Measurements from ENCODE around the gene KLHL29. TPM values are rescaled to one million over a fixed set of nuclear protein-coding genes. Genes with fewer than 3 reads are reported as not detected.

The KLHL29 gene
- total RNA-seq, 1 experiment from 2014 or later, result 16.7 TPM

DNA sequence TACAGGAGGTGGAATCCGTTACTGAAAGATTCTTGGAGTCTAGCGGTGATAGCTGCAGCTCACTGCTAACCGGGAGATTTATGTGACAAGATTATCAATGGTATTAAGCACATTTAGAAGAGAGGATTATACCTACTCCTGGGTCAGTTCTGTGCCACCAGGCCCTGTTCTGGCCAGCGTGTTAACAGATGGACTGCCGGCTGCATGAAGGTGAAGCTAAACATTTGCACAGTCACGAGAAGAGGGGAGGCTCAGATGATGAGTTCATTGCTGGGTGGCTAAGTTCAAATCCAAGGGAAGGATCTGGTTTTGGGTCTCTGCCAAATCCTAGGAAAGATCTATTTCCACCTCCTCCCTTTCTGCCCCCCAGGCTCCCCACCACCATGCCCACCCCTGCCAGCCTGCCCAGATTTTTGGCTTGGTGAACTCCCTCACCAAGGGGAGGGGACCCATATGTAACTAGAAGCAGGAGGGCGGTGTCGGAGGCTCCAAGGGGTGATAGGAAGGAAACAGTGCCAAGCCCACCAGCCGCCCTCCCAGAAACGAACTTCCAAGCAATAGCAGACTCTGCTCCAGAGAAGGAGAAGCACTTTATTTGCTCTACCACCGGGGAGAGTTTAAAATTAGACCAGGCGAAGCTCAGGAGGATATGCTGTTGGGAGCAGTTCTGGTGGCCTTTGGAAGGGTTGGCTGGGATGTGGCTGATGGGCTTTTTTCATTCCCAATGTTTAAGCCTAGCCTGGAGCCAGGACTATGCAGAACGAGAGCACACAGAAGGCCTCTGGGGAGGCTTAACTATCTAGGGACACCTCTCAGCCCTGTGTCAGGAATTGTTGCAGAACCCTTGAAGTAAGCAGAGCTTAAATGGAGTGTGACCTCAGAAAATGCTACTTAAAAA lies 200.5 kb downstream of the KLHL29 start:
- no TSS peak for BruUV-seq (replicated peaks)
- no peak for TF ChIP-seq SIN3A (IDR thresholded peaks at IDR 0.05; ENCODE audit: low read depth)
- TF ChIP-seq CBX3 (IDR thresholded peaks at IDR 0.05; ENCODE audit: low read depth), result no peak
- no peak for TF ChIP-seq FOSL1 (IDR thresholded peaks at IDR 0.05; ENCODE audit: low read depth)
- TF ChIP-seq, protein P1, sequence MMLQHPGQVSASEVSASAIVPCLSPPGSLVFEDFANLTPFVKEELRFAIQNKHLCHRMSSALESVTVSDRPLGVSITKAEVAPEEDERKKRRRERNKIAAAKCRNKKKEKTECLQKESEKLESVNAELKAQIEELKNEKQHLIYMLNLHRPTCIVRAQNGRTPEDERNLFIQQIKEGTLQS (IDR thresholded peaks at IDR 0.05), result no peak
- no peak for TF ChIP-seq SP1 (IDR thresholded peaks at IDR 0.05; ENCODE audit: low read depth)
- TF ChIP-seq SRF (IDR thresholded peaks at IDR 0.05; ENCODE audit: low read depth), result no peak
- TF ChIP-seq ZFX (IDR thresholded peaks at IDR 0.05), result no peak
- TF ChIP-seq ZNF274 (IDR thresholded peaks at IDR 0.05; ENCODE audit: low read depth, low read length), result no peak
- TF ChIP-seq POLR2AphosphoS5 (IDR thresholded peaks at IDR 0.05; ENCODE audit: low read depth, low read length), result no peak
- TF ChIP-seq POLR2A (IDR thresholded peaks at IDR 0.05; ENCODE audit: borderline replicate concordance, extremely low read depth, insufficient read depth, insufficient read length), result no peak
- TF ChIP-seq, protein P2, sequence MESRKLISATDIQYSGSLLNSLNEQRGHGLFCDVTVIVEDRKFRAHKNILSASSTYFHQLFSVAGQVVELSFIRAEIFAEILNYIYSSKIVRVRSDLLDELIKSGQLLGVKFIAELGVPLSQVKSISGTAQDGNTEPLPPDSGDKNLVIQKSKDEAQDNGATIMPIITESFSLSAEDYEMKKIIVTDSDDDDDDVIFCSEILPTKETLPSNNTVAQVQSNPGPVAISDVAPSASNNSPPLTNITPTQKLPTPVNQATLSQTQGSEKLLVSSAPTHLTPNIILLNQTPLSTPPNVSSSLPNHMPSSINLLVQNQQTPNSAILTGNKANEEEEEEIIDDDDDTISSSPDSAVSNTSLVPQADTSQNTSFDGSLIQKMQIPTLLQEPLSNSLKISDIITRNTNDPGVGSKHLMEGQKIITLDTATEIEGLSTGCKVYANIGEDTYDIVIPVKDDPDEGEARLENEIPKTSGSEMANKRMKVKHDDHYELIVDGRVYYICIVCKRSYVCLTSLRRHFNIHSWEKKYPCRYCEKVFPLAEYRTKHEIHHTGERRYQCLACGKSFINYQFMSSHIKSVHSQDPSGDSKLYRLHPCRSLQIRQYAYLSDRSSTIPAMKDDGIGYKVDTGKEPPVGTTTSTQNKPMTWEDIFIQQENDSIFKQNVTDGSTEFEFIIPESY (IDR thresholded peaks at IDR 0.05; ENCODE audit: extremely low read depth, insufficient replicate concordance, low read length), result no peak
- no peak for TF ChIP-seq RAD21 (IDR thresholded peaks at IDR 0.05; ENCODE audit: low read depth)
- TF ChIP-seq CEBPB (IDR thresholded peaks at IDR 0.05; ENCODE audit: low read depth), result no peak
- no peak for TF ChIP-seq TCF7L2 (IDR thresholded peaks at IDR 0.05; ENCODE audit: borderline replicate concordance, extremely low read depth, insufficient read depth, insufficient read length)
- TF ChIP-seq, protein P3, sequence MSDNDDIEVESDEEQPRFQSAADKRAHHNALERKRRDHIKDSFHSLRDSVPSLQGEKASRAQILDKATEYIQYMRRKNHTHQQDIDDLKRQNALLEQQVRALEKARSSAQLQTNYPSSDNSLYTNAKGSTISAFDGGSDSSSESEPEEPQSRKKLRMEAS (IDR thresholded peaks at IDR 0.05), result no peak
- no peak for TF ChIP-seq ELF1 (IDR thresholded peaks at IDR 0.05; ENCODE audit: borderline replicate concordance, low read depth)
- no peak for TF ChIP-seq EZH2 (IDR thresholded peaks at IDR 0.05)
- no peak for TF ChIP-seq YY1 (IDR thresholded peaks at IDR 0.05; ENCODE audit: extremely low read depth, insufficient replicate concordance, low read depth, low read length)
- TF ChIP-seq, protein P4, sequence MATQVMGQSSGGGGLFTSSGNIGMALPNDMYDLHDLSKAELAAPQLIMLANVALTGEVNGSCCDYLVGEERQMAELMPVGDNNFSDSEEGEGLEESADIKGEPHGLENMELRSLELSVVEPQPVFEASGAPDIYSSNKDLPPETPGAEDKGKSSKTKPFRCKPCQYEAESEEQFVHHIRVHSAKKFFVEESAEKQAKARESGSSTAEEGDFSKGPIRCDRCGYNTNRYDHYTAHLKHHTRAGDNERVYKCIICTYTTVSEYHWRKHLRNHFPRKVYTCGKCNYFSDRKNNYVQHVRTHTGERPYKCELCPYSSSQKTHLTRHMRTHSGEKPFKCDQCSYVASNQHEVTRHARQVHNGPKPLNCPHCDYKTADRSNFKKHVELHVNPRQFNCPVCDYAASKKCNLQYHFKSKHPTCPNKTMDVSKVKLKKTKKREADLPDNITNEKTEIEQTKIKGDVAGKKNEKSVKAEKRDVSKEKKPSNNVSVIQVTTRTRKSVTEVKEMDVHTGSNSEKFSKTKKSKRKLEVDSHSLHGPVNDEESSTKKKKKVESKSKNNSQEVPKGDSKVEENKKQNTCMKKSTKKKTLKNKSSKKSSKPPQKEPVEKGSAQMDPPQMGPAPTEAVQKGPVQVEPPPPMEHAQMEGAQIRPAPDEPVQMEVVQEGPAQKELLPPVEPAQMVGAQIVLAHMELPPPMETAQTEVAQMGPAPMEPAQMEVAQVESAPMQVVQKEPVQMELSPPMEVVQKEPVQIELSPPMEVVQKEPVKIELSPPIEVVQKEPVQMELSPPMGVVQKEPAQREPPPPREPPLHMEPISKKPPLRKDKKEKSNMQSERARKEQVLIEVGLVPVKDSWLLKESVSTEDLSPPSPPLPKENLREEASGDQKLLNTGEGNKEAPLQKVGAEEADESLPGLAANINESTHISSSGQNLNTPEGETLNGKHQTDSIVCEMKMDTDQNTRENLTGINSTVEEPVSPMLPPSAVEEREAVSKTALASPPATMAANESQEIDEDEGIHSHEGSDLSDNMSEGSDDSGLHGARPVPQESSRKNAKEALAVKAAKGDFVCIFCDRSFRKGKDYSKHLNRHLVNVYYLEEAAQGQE (IDR thresholded peaks at IDR 0.05; ENCODE audit: low read depth), result no peak
- H3K27ac ChIP-seq (ENCODE audit: low read depth, low read length), result no peak overlapping the region
- no peaks in the 10 kb centered on the region for H3K4me1 ChIP-seq (ENCODE audit: control insufficient read depth in 1 of 2, insufficient read depth in 2 of 2, low read length in 2 of 2)
- no peak overlapping the region for H3K4me3 ChIP-seq (replicated peaks in 1 of 2; ENCODE audit: low read depth in 1 of 2, low read length in 2 of 2)
- H3K9me3 ChIP-seq (ENCODE audit: control insufficient read depth in 1 of 2, insufficient read depth in 1 of 2, low read depth in 1 of 2, low read length in 2 of 2), result no peaks in the 10 kb centered on the region
- CTCF ChIA-PET, result no interaction called here
- no peak overlapping the region for H2AFZ ChIP-seq (ENCODE audit: low read depth, low read length, poor library complexity, severe bottlenecking)
- DNase-seq (ENCODE audit: low read depth, low spot score), result no peak
- H3K79me2 ChIP-seq (ENCODE audit: insufficient read depth, low read length), result no peaks in the 10 kb centered on the region
- no peaks in the 10 kb centered on the region for H3K9me2 ChIP-seq (ENCODE audit: insufficient read depth)
- no peaks in the 10 kb centered on the region for H3K27me3 ChIP-seq (ENCODE audit: insufficient read depth, low read length)
- intact Hi-C loops (cut with micrococcal nuclease), result no loop called here
- ATAC-seq, result no peak
- H3K36me3 ChIP-seq (ENCODE audit: control insufficient read depth in 1 of 2, insufficient read depth in 2 of 2, low read length in 2 of 2), result no peaks in the 10 kb centered on the region
- POLR2A ChIA-PET, result no interaction called here
- H4K20me1 ChIP-seq (ENCODE audit: insufficient read depth), result no peaks in the 10 kb centered on the region
- RAD21 ChIA-PET (ENCODE audit: low non-redundant PET in 1 of 2, low total read pairs in 2 of 2, uncharacterized antibody in 2 of 2, unreplicated experiment in 2 of 2), result no interaction called here
- H3K9ac ChIP-seq (ENCODE audit: low read length), result no peak overlapping the region
- H3K4me2 ChIP-seq (ENCODE audit: low read length), result no peak overlapping the region
